Thoracic aorta (tissue), 2 donors: Measurements from ENCODE around the gene DHX35. TPM values are rescaled to one million over a fixed set of nuclear protein-coding genes. Genes with fewer than 3 reads are reported as not detected.

Source experiments
- ATAC-seq: fragments of 150-250 bp; one replicate; pipeline ENCODE4 v1.8.0; 2017; ENCODE audit warnings: low read depth; ENCODE audit not compliant: insufficient number of reproducible peaks, low FRiP score
- DNase-seq: peaks from one replicate; pipeline ENCODE4 v3.0.0-alpha.2; 2020; ENCODE audit warnings: low spot score
- H3K27ac ChIP-seq, 2 donors: fragments of 200-600 bp; sonication (generic); 1 replicate in 1 of 2; 2 replicates in 1 of 2; pipeline ENCODE4 v1.5.1; 2016; ENCODE audit warnings: mild to moderate bottlenecking in 2 of 2, moderate library complexity in 2 of 2
- H3K27me3 ChIP-seq: fragments of 200-600 bp; sonication (generic); replicated peaks from 2 replicates; pipeline ENCODE4 v1.6.0; 2016; ENCODE audit warnings: mild to moderate bottlenecking; ENCODE audit not compliant: insufficient read depth
- H3K36me3 ChIP-seq: fragments of 200-600 bp; sonication (generic); one replicate; pipeline ENCODE4 v1.5.1; 2016
- H3K4me1 ChIP-seq, 2 donors: fragments of 200-600 bp; sonication (generic); 1 replicate in 1 of 2; 2 replicates in 1 of 2; pipeline versions ENCODE4 v1.5.1 to v1.6.0; 2016; ENCODE audit warnings: low read depth in 2 of 2, mild to moderate bottlenecking in 1 of 2; ENCODE audit not compliant: control insufficient read depth in 1 of 2
- H3K4me3 ChIP-seq: fragments of 200-600 bp; sonication (generic); 2 replicates; pipeline ENCODE4 v1.5.1; 2016; ENCODE audit warnings: mild to moderate bottlenecking
- H3K9me3 ChIP-seq: fragments of 200-600 bp; sonication (generic); 2 replicates; pipeline ENCODE4 v1.5.1; 2016
- CTCF ChIP-seq: fragments of 200-600 bp; sonication (generic); IDR thresholded peaks from one replicate; pipeline ENCODE4 v1.5.1; 2019; ENCODE audit warnings: antibody characterized with exemption
- total RNA-seq, 2 donors: library from RNA; depleted of rRNA; stranded (reverse); fragments of >200 nt; gene quantifications; one replicate each; pipeline versions ENCODE4 v1.1.0 to v1.2.3, GENCODE V29; 2016

DHX35 gene
- total RNA-seq, 2 donors from 2014 or later: 17.9 to 23.8 TPM

GRCh38 chr20:39076958-39077357, 114.8 kb downstream of the DHX35 start:
- Histone ChIP-seq H3K36me3 (no peaks in the 10 kb centered on the region), H3K9me3 (no peaks in the 10 kb centered on the region), H3K27ac (no peak overlapping the region), H3K4me3 (no peak overlapping the region), H3K27me3 (no peaks in the 10 kb centered on the region), H3K4me1 (no peaks in the 10 kb centered on the region)
- DNase-seq (no peak), ATAC-seq (no peak)
- TF ChIP-seq CTCF: no peak

GRCh38 chr20:39080326-39080725, 118.2 kb downstream of the DHX35 start:
- Histone ChIP-seq H3K9me3 (no peaks in the 10 kb centered on the region), H3K27ac (no peak overlapping the region), H3K4me1 (no peaks in the 10 kb centered on the region), H3K4me3 (no peak overlapping the region), H3K36me3 (no peaks in the 10 kb centered on the region), H3K27me3 (no peaks in the 10 kb centered on the region)
- DNase-seq: no peak
- no peak for ATAC-seq
- TF ChIP-seq CTCF: no peak

- ATAC-seq: peak; percentile 71
- Histone ChIP-seq H3K4me3 (no peak overlapping the region), H3K4me1 (no peaks in the 10 kb centered on the region), H3K27me3 (no peaks in the 10 kb centered on the region), H3K9me3 (no peaks in the 10 kb centered on the region), H3K36me3 (no peaks in the 10 kb centered on the region), H3K27ac (no peak overlapping the region)
- DNase-seq: peak; percentile 23
- peak; percentile 90 for TF ChIP-seq CTCF
Observed at GRCh38 chr20:39081255-39081654, 119.1 kb downstream of the DHX35 start.

DNA sequence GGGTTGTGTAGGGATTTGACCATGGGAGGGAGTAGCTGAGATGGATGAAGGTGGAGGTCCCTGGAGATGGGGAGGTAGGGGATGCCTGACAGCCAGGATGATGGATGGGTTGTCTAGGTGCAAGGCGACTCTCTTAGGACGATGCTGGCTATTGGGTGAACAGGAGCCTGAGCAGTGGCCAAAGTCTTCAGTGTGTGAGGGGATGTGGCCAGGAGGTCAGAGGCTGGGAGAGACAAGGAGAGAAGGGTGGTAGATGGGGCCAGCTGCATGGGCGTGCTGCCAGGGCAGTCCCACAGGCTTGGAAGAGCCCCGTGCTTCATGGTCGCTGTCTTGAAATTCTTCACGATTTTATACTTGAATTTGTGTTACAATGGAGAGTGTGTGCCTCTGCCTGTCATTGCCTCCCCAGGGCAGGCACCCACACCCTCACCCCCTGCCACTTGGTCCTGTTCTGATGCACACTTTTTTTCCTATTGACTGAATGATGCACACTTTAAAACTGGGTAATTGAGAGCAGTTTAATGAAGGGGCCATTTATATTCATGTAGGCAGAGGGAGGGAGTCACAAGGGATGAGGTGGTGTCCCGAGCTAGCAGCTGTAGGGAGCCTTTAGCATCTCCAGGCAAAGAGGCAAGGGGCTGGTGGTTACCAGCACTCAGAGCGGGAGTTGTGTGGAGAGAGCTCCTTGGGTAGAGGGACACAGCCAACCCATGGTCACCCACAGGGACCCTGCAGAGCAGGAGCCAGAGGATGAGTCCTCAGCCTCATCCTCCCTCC, 120.7 kb downstream of the DHX35 start:
- no peak overlapping the region for H3K4me3 ChIP-seq
- no peaks in the 10 kb centered on the region for H3K9me3 ChIP-seq
- TF ChIP-seq CTCF: no peak
- H3K36me3 ChIP-seq: no peaks in the 10 kb centered on the region
- DNase-seq: no peak
- H3K27me3 ChIP-seq: no peaks in the 10 kb centered on the region
- H3K27ac ChIP-seq: no peak overlapping the region
- no peaks in the 10 kb centered on the region for H3K4me1 ChIP-seq
- ATAC-seq: no peak

DNA sequence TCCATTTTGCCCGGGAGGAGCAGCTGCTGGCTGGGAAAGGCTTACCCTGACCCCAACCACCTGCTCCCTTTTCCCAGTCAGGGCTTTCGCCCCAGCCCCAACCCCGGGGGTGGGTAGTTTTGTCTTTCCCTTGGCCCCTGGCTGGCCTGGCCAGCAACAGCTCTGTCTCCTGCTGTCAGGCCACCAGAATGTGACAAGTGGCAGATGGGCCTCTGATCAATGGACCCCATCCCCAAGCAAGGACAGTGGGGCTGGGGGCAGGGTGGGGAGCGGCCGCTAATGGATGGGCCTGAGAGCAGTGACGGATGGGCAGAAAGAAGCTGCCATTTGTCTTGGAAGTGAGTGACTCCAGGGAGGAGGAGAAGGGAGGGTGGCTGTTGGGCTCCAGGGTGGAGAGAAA, 121.6 kb downstream of the DHX35 start:
- no peaks in the 10 kb centered on the region for H3K4me1 ChIP-seq
- DNase-seq (no peak), ATAC-seq (no peak)
- no peak for TF ChIP-seq CTCF
- H3K4me3 ChIP-seq: no peak overlapping the region
- no peaks in the 10 kb centered on the region for H3K27me3 ChIP-seq
- H3K9me3 ChIP-seq: no peaks in the 10 kb centered on the region
- no peaks in the 10 kb centered on the region for H3K36me3 ChIP-seq
- H3K27ac ChIP-seq: no peak overlapping the region
